HG02943 (cell line): ENCODE data around the gene GGA1.

Experiments
- ATAC-seq: cut with Tn5 transposase; IDR thresholded peaks from one replicate; pipeline ENCODE4 v1.9.1; 2021; ENCODE audit warnings: mild to moderate bottlenecking, low read depth, moderate library complexity; ENCODE audit not compliant: unreplicated experiment

GGA1 gene

GRCh38 chr22:37608477-37609239 is at the start of gene GGA1:
Gene GGA1, plus strand, starts transcription at chr22:37608834. Its CDS starts 27 bp downstream, at chr22:37608861.
- peak; percentile 78 for ATAC-seq

- no peak for ATAC-seq
Measured at GRCh38 chr22:37559521-37559900, 49.1 kb upstream of the GGA1 start.

- ATAC-seq = no peak
Measured at GRCh38 chr22:37559901-37560607, 48.6 kb upstream of the GGA1 start, which contains the start of gene CDC42EP1. Gene CDC42EP1, plus strand, starts transcription at chr22:37560480. Its CDS starts 5,870 bp downstream, at chr22:37566350.

GRCh38 chr22:37560608-37561211 is 47.9 kb upstream of the GGA1 start:
- no peak for ATAC-seq

GRCh38 chr22:37561212-37562048 is 47.2 kb upstream of the GGA1 start:
- no peak for ATAC-seq

GRCh38 chr22:37562049-37562875 is 46.4 kb upstream of the GGA1 start:
- ATAC-seq = no peak

- no peak for ATAC-seq
Measured at GRCh38 chr22:37563153-37564081, 45.2 kb upstream of the GGA1 start.

GRCh38 chr22:37564111-37564711 is 44.4 kb upstream of the GGA1 start:
- ATAC-seq = no peak

- ATAC-seq = no peak
Measured at GRCh38 chr22:37565830-37566229, 42.8 kb upstream of the GGA1 start.

GRCh38 chr22:37566329-37566837 is 42.3 kb upstream of the GGA1 start:
- no peak for ATAC-seq

GRCh38 chr22:37566903-37567798 is 41.5 kb upstream of the GGA1 start:
- peak; percentile 71 for ATAC-seq

- ATAC-seq = no peak
Measured at GRCh38 chr22:37568012-37568411, 40.6 kb upstream of the GGA1 start.

GRCh38 chr22:37568448-37569008 is 40.1 kb upstream of the GGA1 start:
- ATAC-seq = no peak

GRCh38 chr22:37569009-37569920 is 39.4 kb upstream of the GGA1 start:
- no peak for ATAC-seq

- ATAC-seq = no peak
Measured at GRCh38 chr22:37569921-37570660, 38.5 kb upstream of the GGA1 start.
